Spleen (tissue), 11 donors: ENCODE data around the gene TFDP3. TPM values are rescaled to one million over a fixed set of nuclear protein-coding genes. Genes with fewer than 3 reads are reported as not detected.

ENCODE experiments used
- DNase-seq: peaks from one replicate; pipeline ENCODE4 v3.0.0-alpha.2; 2020
- H3K27ac ChIP-seq, 8 donors: fragments of 200-600 bp; sonication (generic) in 7 of 8; 1 replicate in 4 of 8; 2 replicates in 4 of 8; pipeline versions ENCODE4 v1.5.0 to v1.8.0; 2016 to 2021; ENCODE audit warnings: inconsistent platforms in 4 of 8, mild to moderate bottlenecking in 4 of 8, moderate library complexity in 1 of 8
- H3K27me3 ChIP-seq, 7 donors: fragments of 200-600 bp; sonication (generic) in 6 of 7; replicated peaks in 1 of 7; 1 replicate in 4 of 7; 2 replicates in 3 of 7; pipeline versions ENCODE4 v1.5.0 to v1.8.0; 2016 to 2021; ENCODE audit warnings: inconsistent platforms in 3 of 7, mild to moderate bottlenecking in 1 of 7
- H3K36me3 ChIP-seq, 6 donors: fragments of 200-600 bp; sonication (generic) in 5 of 6; 1 replicate in 4 of 6; 2 replicates in 2 of 6; pipeline versions ENCODE4 v1.5.0 to v1.8.0; 2016 to 2021; ENCODE audit warnings: inconsistent platforms in 2 of 6
- H3K4me1 ChIP-seq, 6 donors: fragments of 200-600 bp; sonication (generic) in 5 of 6; 1 replicate in 3 of 6; 2 replicates in 3 of 6; pipeline versions ENCODE4 v1.5.0 to v1.8.0; 2016 to 2021; ENCODE audit warnings: inconsistent platforms in 3 of 6
- H3K4me3 ChIP-seq, 8 donors: fragments of 200-600 bp; sonication (generic) in 7 of 8; 1 replicate in 4 of 8; 2 replicates in 4 of 8; pipeline versions ENCODE4 v1.5.0 to v1.8.0; 2016 to 2021; ENCODE audit warnings: inconsistent platforms in 4 of 8, mild to moderate bottlenecking in 4 of 8, moderate library complexity in 2 of 8
- H3K9me3 ChIP-seq, 8 donors: fragments of 200-600 bp; sonication (generic) in 7 of 8; 1 replicate in 4 of 8; 2 replicates in 4 of 8; pipeline versions ENCODE4 v1.5.0 to v1.8.0; 2016 to 2021; ENCODE audit warnings: inconsistent platforms in 4 of 8
- POLR2A ChIP-seq, 3 donors: fragments of 450-650 bp; IDR thresholded peaks; one replicate each; pipeline ENCODE4 v1.5.1; 2017; ENCODE audit warnings: antibody characterized with exemption in 3 of 3, mild to moderate bottlenecking in 1 of 3
- POLR2AphosphoS5 ChIP-seq, 3 donors: sonication (generic); formaldehyde crosslinking; IDR thresholded peaks; one replicate each; pipeline ENCODE4 v1.5.1; 2017; ENCODE audit warnings: antibody characterized with exemption in 3 of 3
- WGBS, 5 donors: extraction: QIAGEN DNeasy Blood & Tissue Kit in 3 of 5; methylation state at CpG; one replicate each; pipeline versions ENCODE4 v1.1.5 to v1.1.7; 2013 to 2018; 5-methylcytosine and 5-hydroxymethylcytosine counted together
- intact Hi-C: fragments of 100-400 bp; cut with DNase I; formaldehyde crosslinking; loops from one replicate; pipeline ENCODE4 v1.15.0; 2023; ENCODE audit warnings: low total_unique reads
- polyA plus RNA-seq, 3 donors: library from polyadenylated mRNA; stranded (reverse); fragments of 200-250 nt; gene quantifications; one replicate each; pipeline ENCODE4 v1.2.1, GENCODE V29; 2013
- total RNA-seq, 7 donors: library from RNA; depleted of rRNA in 3 of 7; stranded (reverse); fragments of >200 nt in 3 of 7; fragmentation: NEBNext Ultra II Directional in 4 of 7; extraction: Animal tissue kit (Norgen Biotek cat#: 25700) in 4 of 7; gene quantifications; one replicate each; pipeline versions ENCODE4 v1.1.0 to v1.2.1, GENCODE V29; 2016 to 2021
- TF ChIP-seq, protein P1 (sequence below), 11 experiments: fragments of 200-600 bp in 7 of 11; fragments of 450-650 bp in 4 of 11; sonication (generic) in 4 of 11; IDR thresholded peaks in 8 of 11; conservative IDR thresholded peaks in 3 of 11; 1 replicate in 7 of 11; 2 replicates in 4 of 11; pipeline versions ENCODE4 v1.4.0 to v1.8.0; 2016 to 2021; ENCODE audit warnings: antibody characterized with exemption in 11 of 11, inconsistent platforms in 4 of 11, mild to moderate bottlenecking in 1 of 11
- donor health status: healthy with polysubstance abuse.
- donor health status: DM: no; HTN: no; CAD: no; lungs with moderate emphysema.
- donor health status: DM: no; HTN: no; CAD: no.
- donor health status: Bipolar disorder and iron deficiency.
- donor health status: healthy.
- donor health status: DM: no; HTN: no; CAD: no.
- donor health status: DM: yes; HTN: yes; CAD: no.

Gene TFDP3
- total and polyA plus RNA-seq, 10 donors, result not detected

DNA sequence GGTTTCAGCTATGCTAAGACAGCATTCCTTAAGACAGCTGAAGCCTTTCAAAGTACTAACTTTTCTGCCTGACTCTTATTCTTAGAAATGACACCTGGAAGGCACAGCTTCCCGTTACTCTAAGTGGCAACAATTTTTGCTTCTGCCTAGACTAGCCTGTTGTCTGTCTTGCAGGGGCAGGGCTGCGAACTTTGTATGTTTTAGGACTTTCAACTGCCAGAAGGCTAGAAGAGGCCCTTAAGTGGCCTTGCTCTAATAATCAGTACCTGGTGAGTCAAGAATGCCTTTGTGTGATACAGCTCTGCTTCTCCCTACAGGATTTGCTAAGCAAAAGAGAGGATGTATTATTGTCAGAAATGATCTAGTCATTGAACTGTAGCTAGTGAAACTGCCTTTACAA is 30.0 kb upstream of the TFDP3 start:
- Histone ChIP-seq H3K4me1 (no peaks in the 10 kb centered on the region), H3K4me3 (no peak overlapping the region), H3K27me3 (no peaks in the 10 kb centered on the region), H3K36me3 (no peaks in the 10 kb centered on the region), H3K9me3 (peaks cover 8 to 35% (median 21%) of the 10 kb centered on the region in 8 donors), H3K27ac (no peak overlapping the region)
- WGBS, 5 donors, result 79 to 100% (median 84%) methylated on average over 1 to 2 of the region's 2 CpGs
- no peak for DNase-seq
- TF ChIP-seq POLR2A (IDR thresholded peaks at IDR 0.05), result no peak
- TF ChIP-seq, protein P1, sequence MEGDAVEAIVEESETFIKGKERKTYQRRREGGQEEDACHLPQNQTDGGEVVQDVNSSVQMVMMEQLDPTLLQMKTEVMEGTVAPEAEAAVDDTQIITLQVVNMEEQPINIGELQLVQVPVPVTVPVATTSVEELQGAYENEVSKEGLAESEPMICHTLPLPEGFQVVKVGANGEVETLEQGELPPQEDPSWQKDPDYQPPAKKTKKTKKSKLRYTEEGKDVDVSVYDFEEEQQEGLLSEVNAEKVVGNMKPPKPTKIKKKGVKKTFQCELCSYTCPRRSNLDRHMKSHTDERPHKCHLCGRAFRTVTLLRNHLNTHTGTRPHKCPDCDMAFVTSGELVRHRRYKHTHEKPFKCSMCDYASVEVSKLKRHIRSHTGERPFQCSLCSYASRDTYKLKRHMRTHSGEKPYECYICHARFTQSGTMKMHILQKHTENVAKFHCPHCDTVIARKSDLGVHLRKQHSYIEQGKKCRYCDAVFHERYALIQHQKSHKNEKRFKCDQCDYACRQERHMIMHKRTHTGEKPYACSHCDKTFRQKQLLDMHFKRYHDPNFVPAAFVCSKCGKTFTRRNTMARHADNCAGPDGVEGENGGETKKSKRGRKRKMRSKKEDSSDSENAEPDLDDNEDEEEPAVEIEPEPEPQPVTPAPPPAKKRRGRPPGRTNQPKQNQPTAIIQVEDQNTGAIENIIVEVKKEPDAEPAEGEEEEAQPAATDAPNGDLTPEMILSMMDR (IDR thresholded peaks at IDR 0.05 in 8 of 11, conservative IDR thresholded peaks at IDR 0.05 in 3 of 11), result no peak
- no peak for TF ChIP-seq POLR2AphosphoS5 (IDR thresholded peaks at IDR 0.05)
- intact Hi-C loops, result no loop called here

DNA sequence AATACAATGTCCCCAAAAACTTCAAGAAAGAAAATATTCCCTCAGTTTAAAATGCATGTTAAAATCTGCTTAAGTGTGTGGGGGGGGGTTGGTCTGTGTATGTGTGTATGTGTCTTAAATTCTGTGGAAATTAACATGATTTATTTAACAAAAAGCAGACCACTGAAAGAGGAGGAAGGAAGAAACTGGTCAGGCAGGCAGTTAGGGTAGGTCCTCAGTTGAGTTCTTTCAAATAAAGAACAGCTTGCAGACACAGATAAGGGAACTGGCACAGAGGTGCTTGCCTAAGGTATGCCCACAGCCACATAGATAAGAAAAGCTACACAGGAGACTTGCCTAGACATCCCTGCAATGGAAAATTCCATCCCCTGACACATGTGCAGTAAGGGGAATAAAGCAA is 28.8 kb upstream of the TFDP3 start:
- H3K27me3 ChIP-seq, result no peaks in the 10 kb centered on the region
- peaks cover 8 to 35% (median 21%) of the 10 kb centered on the region in 8 donors for H3K9me3 ChIP-seq
- intact Hi-C loops, result no loop called here
- no peaks in the 10 kb centered on the region for H3K4me1 ChIP-seq
- no peak overlapping the region for H3K27ac ChIP-seq
- TF ChIP-seq, protein P1 (IDR thresholded peaks at IDR 0.05 in 8 of 11, conservative IDR thresholded peaks at IDR 0.05 in 3 of 11), result no peak
- TF ChIP-seq POLR2A (IDR thresholded peaks at IDR 0.05) (no peak), POLR2AphosphoS5 (IDR thresholded peaks at IDR 0.05) (no peak)
- H3K36me3 ChIP-seq, result no peaks in the 10 kb centered on the region
- DNase-seq, result no peak
- no peak overlapping the region for H3K4me3 ChIP-seq

- no peak for DNase-seq
- no peak overlapping the region for H3K4me3 ChIP-seq
- no peaks in the 10 kb centered on the region for H3K27me3 ChIP-seq
- intact Hi-C loops, result no loop called here
- no peak overlapping the region for H3K27ac ChIP-seq
- no peaks in the 10 kb centered on the region for H3K4me1 ChIP-seq
- no peaks in the 10 kb centered on the region for H3K9me3 ChIP-seq
- 78 to 92% (median 87%) methylated on average over 3 of the region's 3 CpGs for WGBS, 5 donors
- TF ChIP-seq, protein P1 (IDR thresholded peaks at IDR 0.05 in 8 of 11, conservative IDR thresholded peaks at IDR 0.05 in 3 of 11), result no peak
- TF ChIP-seq POLR2AphosphoS5 (IDR thresholded peaks at IDR 0.05), result no peak
- TF ChIP-seq POLR2A (IDR thresholded peaks at IDR 0.05), result no peak
- H3K36me3 ChIP-seq, result no peaks in the 10 kb centered on the region
Measured at GRCh38 chrX:133235830-133236229, 17.7 kb upstream of the TFDP3 start.

GRCh38 chrX:133232331-133232730 is 14.2 kb upstream of the TFDP3 start:
- Histone ChIP-seq H3K27me3 (no peaks in the 10 kb centered on the region), H3K4me3 (no peak overlapping the region), H3K36me3 (no peaks in the 10 kb centered on the region), H3K9me3 (no peaks in the 10 kb centered on the region), H3K4me1 (no peaks in the 10 kb centered on the region), H3K27ac (no peak overlapping the region)
- no peak for DNase-seq
- TF ChIP-seq POLR2A (IDR thresholded peaks at IDR 0.05), result no peak
- TF ChIP-seq POLR2AphosphoS5 (IDR thresholded peaks at IDR 0.05), result no peak
- TF ChIP-seq, protein P1 (IDR thresholded peaks at IDR 0.05 in 8 of 11, conservative IDR thresholded peaks at IDR 0.05 in 3 of 11), result no peak
- intact Hi-C loops, result no loop called here
- WGBS, 5 donors, result 42 to 90% (median 55%) methylated on average over 1 of the region's 1 CpG
